GM06990 (cell line): ENCODE data around the gene TAC3.
A peak's percentile ranks its signal among the peaks of the same experiment; 100 is the strongest.

Source experiments
- DNase-seq: peaks from one replicate; pipeline ENCODE4 v3.0.0-alpha.2; 2011; ENCODE audit not compliant: insufficient read length; ENCODE audit errors: extremely low read depth
- H3K27me3 ChIP-seq: replicated peaks from 2 replicates; pipeline ENCODE4 v1.6.0; 2011; ENCODE audit warnings: low read length; ENCODE audit not compliant: control insufficient read depth, insufficient read depth
- H3K36me3 ChIP-seq: 2 replicates; pipeline ENCODE4 v1.5.1; 2011; ENCODE audit warnings: low read length; ENCODE audit not compliant: control insufficient read depth, insufficient read depth
- H3K4me3 ChIP-seq: replicated peaks from 2 replicates; pipeline ENCODE4 v1.5.1; 2011; ENCODE audit warnings: low read depth, mild to moderate bottlenecking, control low read depth, low read length
- TF ChIP-seq, protein P1 (sequence below): IDR thresholded peaks from 2 replicates; pipeline ENCODE4 v1.5.1; 2011; ENCODE audit warnings: low read length, control low read depth, mild to moderate bottlenecking, inconsistent platforms; ENCODE audit not compliant: insufficient read depth, poor library complexity, severe bottlenecking

Gene TAC3

DNA sequence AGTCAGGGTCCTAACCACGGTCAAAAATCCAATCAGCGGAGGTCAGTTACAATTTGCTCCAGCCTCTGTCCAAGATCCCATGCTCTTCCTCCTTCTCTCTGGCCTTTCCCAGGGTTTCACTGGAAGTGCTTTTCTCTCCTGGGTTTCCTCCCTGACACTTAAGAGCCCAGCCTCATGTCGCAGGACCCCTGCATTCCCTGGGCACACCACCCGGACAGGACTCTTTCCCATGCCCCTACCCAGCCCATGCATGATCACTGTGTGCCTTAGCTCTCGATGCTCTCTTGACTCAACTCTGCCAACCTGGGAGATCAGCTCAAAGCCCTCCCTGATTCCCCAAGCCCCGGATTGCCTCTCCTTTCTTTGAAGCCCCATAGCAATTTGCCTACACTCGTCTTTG lies 15.5 kb upstream of the TAC3 start:
- Histone ChIP-seq H3K27me3 (no peaks in the 10 kb centered on the region), H3K4me3 (no peak overlapping the region), H3K36me3 (no peaks in the 10 kb centered on the region)
- TF ChIP-seq, protein P1, sequence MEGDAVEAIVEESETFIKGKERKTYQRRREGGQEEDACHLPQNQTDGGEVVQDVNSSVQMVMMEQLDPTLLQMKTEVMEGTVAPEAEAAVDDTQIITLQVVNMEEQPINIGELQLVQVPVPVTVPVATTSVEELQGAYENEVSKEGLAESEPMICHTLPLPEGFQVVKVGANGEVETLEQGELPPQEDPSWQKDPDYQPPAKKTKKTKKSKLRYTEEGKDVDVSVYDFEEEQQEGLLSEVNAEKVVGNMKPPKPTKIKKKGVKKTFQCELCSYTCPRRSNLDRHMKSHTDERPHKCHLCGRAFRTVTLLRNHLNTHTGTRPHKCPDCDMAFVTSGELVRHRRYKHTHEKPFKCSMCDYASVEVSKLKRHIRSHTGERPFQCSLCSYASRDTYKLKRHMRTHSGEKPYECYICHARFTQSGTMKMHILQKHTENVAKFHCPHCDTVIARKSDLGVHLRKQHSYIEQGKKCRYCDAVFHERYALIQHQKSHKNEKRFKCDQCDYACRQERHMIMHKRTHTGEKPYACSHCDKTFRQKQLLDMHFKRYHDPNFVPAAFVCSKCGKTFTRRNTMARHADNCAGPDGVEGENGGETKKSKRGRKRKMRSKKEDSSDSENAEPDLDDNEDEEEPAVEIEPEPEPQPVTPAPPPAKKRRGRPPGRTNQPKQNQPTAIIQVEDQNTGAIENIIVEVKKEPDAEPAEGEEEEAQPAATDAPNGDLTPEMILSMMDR, result no peak
- DNase-seq, result no peak

GRCh38 chr12:57031138-57031725 lies 14.9 kb upstream of the TAC3 start:
- H3K4me3 ChIP-seq, result no peak overlapping the region
- DNase-seq, result no peak
- H3K27me3 ChIP-seq, result no peaks in the 10 kb centered on the region
- no peaks in the 10 kb centered on the region for H3K36me3 ChIP-seq
- TF ChIP-seq, protein P1, result peak; percentile 43

GRCh38 chr12:57029457-57029856 lies 13.1 kb upstream of the TAC3 start:
- TF ChIP-seq, protein P1, result no peak
- Histone ChIP-seq H3K27me3 (no peaks in the 10 kb centered on the region), H3K4me3 (no peak overlapping the region), H3K36me3 (no peaks in the 10 kb centered on the region)
- DNase-seq, result no peak

GRCh38 chr12:57027805-57028153 lies 11.4 kb upstream of the TAC3 start:
- TF ChIP-seq, protein P1, result no peak
- DNase-seq, result no peak
- no peak overlapping the region for H3K4me3 ChIP-seq
- H3K27me3 ChIP-seq, result no peaks in the 10 kb centered on the region
- H3K36me3 ChIP-seq, result no peaks in the 10 kb centered on the region

DNA sequence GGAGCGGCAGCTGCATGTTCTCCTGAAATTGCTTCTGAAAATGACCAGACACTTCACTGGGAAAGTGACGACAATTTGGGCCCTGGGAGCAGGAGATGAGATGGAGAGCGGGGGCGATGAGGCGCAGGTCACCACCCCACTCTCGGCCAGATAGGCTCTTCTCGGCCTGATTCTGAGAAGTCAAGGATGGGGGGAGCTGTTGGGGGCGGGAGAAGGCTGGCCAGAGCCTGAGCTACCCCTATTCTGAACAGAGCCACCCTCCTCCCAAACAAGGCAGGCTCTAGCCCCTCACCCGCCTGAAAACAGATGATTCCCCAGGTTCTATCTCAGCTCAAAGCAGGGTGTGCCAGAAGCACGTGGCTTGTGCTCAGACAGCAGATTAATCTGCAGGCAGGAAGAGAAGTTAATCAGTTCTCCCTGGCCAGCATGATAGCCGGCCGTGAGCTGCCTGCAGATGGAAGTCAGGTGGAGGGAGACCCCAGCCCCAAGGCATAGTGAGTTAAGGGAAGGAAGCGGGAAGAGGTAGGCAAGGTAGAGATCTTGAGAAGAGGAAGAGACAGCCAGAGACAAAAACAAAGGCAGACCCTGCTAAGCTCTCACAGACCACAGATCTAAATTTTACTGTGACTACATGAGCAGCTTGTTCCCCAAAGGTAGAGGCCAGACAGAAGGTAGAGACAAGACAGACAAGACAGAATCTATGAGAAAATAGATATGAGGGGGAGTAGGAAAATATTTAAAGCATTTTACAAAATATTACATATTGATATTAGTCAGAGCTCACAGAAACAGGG lies 10.9 kb upstream of the TAC3 start:
- no peak overlapping the region for H3K4me3 ChIP-seq
- DNase-seq, result no peak
- TF ChIP-seq, protein P1, result no peak
- H3K36me3 ChIP-seq, result no peaks in the 10 kb centered on the region
- H3K27me3 ChIP-seq, result no peaks in the 10 kb centered on the region
